ENCODE data around the gene ANG.

GRCh38 chr14:20714593-20715250, 26.2 kb downstream of the ANG start:
- TF ChIP-seq CTCF (IDR thresholded peaks at IDR 0.05) (no peak), POLR2A (IDR thresholded peaks at IDR 0.05) (no peak)

Data from esophagus squamous epithelium (tissue), 4 donors.